Measurements from ENCODE around the gene CABP2.

The CABP2 gene

GRCh38 chr11:67517784-67518552 lies 5.3 kb downstream of the CABP2 start:
- no peak for ATAC-seq
- TF ChIP-seq ZFP30 (CRISPR knock-in tag; IDR thresholded peaks at IDR 0.05), result no peak
- no peak for TF ChIP-seq TCF4 (CRISPR knock-in tag; IDR thresholded peaks at IDR 0.05; ENCODE audit: borderline replicate concordance)
- TF ChIP-seq ARNTL (CRISPR knock-in tag; IDR thresholded peaks at IDR 0.05; ENCODE audit: borderline replicate concordance, low read depth), result no peak
- no peak for TF ChIP-seq ZC3H10 (CRISPR knock-in tag; IDR thresholded peaks at IDR 0.05)
- no peak for TF ChIP-seq PPARA (CRISPR knock-in tag; IDR thresholded peaks at IDR 0.05; ENCODE audit: borderline replicate concordance)
- no peak for TF ChIP-seq POU6F1 (CRISPR knock-in tag; IDR thresholded peaks at IDR 0.05; ENCODE audit: borderline replicate concordance, low read depth)
- TF ChIP-seq RARB (CRISPR knock-in tag; IDR thresholded peaks at IDR 0.05), result no peak
- TF ChIP-seq, protein P1, sequence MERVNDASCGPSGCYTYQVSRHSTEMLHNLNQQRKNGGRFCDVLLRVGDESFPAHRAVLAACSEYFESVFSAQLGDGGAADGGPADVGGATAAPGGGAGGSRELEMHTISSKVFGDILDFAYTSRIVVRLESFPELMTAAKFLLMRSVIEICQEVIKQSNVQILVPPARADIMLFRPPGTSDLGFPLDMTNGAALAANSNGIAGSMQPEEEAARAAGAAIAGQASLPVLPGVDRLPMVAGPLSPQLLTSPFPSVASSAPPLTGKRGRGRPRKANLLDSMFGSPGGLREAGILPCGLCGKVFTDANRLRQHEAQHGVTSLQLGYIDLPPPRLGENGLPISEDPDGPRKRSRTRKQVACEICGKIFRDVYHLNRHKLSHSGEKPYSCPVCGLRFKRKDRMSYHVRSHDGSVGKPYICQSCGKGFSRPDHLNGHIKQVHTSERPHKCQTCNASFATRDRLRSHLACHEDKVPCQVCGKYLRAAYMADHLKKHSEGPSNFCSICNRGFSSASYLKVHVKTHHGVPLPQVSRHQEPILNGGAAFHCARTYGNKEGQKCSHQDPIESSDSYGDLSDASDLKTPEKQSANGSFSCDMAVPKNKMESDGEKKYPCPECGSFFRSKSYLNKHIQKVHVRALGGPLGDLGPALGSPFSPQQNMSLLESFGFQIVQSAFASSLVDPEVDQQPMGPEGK (CRISPR knock-in tag; IDR thresholded peaks at IDR 0.05; ENCODE audit: borderline replicate concordance), result no peak
- TF ChIP-seq TOX (CRISPR knock-in tag; IDR thresholded peaks at IDR 0.05; ENCODE audit: borderline replicate concordance), result no peak
- TF ChIP-seq GLIS3 (CRISPR knock-in tag; IDR thresholded peaks at IDR 0.05), result no peak
- TF ChIP-seq CREB5 (CRISPR knock-in tag; IDR thresholded peaks at IDR 0.05; ENCODE audit: low read depth), result no peak
- no peak for TF ChIP-seq BACH2 (CRISPR knock-in tag; IDR thresholded peaks at IDR 0.05; ENCODE audit: borderline replicate concordance)
- TF ChIP-seq SNAI2 (CRISPR knock-in tag; IDR thresholded peaks at IDR 0.05), result no peak
- TF ChIP-seq ISL1 (CRISPR knock-in tag; IDR thresholded peaks at IDR 0.05), result no peak
- TF ChIP-seq TSHZ2 (CRISPR knock-in tag; IDR thresholded peaks at IDR 0.05), result no peak
- TF ChIP-seq ZFP3 (CRISPR knock-in tag; IDR thresholded peaks at IDR 0.05), result no peak
- TF ChIP-seq, protein P2, sequence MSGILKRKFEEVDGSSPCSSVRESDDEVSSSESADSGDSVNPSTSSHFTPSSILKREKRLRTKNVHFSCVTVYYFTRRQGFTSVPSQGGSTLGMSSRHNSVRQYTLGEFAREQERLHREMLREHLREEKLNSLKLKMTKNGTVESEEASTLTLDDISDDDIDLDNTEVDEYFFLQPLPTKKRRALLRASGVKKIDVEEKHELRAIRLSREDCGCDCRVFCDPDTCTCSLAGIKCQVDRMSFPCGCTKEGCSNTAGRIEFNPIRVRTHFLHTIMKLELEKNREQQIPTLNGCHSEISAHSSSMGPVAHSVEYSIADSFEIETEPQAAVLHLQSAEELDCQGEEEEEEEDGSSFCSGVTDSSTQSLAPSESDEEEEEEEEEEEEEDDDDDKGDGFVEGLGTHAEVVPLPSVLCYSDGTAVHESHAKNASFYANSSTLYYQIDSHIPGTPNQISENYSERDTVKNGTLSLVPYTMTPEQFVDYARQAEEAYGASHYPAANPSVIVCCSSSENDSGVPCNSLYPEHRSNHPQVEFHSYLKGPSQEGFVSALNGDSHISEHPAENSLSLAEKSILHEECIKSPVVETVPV (CRISPR knock-in tag; IDR thresholded peaks at IDR 0.05), result no peak
- no peak for TF ChIP-seq ESRRG (CRISPR knock-in tag; IDR thresholded peaks at IDR 0.05)
- TF ChIP-seq CSDC2 (CRISPR knock-in tag; IDR thresholded peaks at IDR 0.05), result no peak
- no peak for TF ChIP-seq ZNF8 (CRISPR knock-in tag; IDR thresholded peaks at IDR 0.05)

DNA sequence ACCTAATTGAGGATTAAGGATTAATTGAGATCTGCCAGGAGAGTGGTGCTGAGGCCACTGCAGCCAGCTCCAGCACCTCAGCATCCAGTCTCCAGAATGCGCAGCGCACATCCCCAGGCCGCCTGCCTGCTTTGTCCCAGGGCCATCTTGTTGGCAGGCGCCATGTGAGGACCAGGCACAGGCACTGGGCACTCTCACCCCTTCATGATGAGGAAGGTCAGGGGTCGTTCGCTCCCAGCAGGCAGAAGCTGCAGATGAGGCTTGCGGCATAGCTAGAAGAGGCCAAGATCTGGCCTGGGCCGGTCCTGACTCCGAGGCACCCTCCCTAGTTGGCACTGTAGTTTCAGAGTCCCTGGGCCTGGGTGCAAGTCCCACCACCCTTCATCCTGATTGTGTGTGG lies 6.4 kb downstream of the CABP2 start:
- no peak for TF ChIP-seq ESRRG (CRISPR knock-in tag; IDR thresholded peaks at IDR 0.05)
- TF ChIP-seq ISL1 (CRISPR knock-in tag; IDR thresholded peaks at IDR 0.05), result no peak
- TF ChIP-seq RARB (CRISPR knock-in tag; IDR thresholded peaks at IDR 0.05), result no peak
- no peak for TF ChIP-seq TOX (CRISPR knock-in tag; IDR thresholded peaks at IDR 0.05; ENCODE audit: borderline replicate concordance)
- no peak for TF ChIP-seq POU6F1 (CRISPR knock-in tag; IDR thresholded peaks at IDR 0.05; ENCODE audit: borderline replicate concordance, low read depth)
- TF ChIP-seq ZFP30 (CRISPR knock-in tag; IDR thresholded peaks at IDR 0.05), result no peak
- TF ChIP-seq SNAI2 (CRISPR knock-in tag; IDR thresholded peaks at IDR 0.05), result no peak
- TF ChIP-seq OSR1 (CRISPR knock-in tag; IDR thresholded peaks at IDR 0.05), result no peak
- TF ChIP-seq, protein P2 (CRISPR knock-in tag; IDR thresholded peaks at IDR 0.05), result no peak
- TF ChIP-seq TSHZ2 (CRISPR knock-in tag; IDR thresholded peaks at IDR 0.05), result no peak
- ATAC-seq, result no peak
